PC-9 (cell line): Measurements from ENCODE around the gene E2F6. TPM values are rescaled to one million over a fixed set of nuclear protein-coding genes. Genes with fewer than 3 reads are reported as not detected.

Experiments used
- BruUV-seq: library from RNA; stranded (reverse); fragments of 400-500 nt; replicated peaks from 2 replicates; lab custom pipeline; 2021; lab: Mats Ljungman, UMichigan
- CTCF ChIA-PET: fragments of 300-600 bp; sonication (Branson Sonifier 250); formaldehyde crosslinking; loops from one replicate; lab custom pipeline; 2022; ENCODE audit warnings: antibody characterized with exemption; lab: Charles Lee
- POLR2A ChIA-PET: fragments of 300-600 bp; sonication (Branson Sonifier 250); formaldehyde crosslinking; loops from one replicate; lab custom pipeline; 2022; ENCODE audit warnings: antibody characterized with exemption; ENCODE audit not compliant: unreplicated experiment; lab: Charles Lee
- DNase-seq, 2 experiments: peaks; one replicate each; pipeline versions ENCODE4 v3.0.0 to v3.0.0-alpha.2; 2015 to 2022; ENCODE audit warnings: mixed read lengths in 1 of 2
- H2AFZ ChIP-seq: fragments of 200-600 bp; sonication (generic); 2 replicates; pipeline ENCODE4 v1.8.1; 2017; ENCODE audit warnings: antibody characterized with exemption
- H3F3A ChIP-seq: fragments of 200-600 bp; sonication (generic); 2 replicates; pipeline ENCODE4 v1.8.1; 2017; ENCODE audit warnings: antibody characterized with exemption, mild to moderate bottlenecking, low read depth; ENCODE audit not compliant: insufficient read depth
- H3K27ac ChIP-seq: fragments of 200-600 bp; sonication (generic); 2 replicates; pipeline ENCODE4 v1.6.1; 2016; ENCODE audit warnings: mixed run types
- H3K27me3 ChIP-seq: fragments of 200-600 bp; sonication (generic); 2 replicates; pipeline ENCODE4 v1.6.1; 2016; ENCODE audit warnings: low read depth, mixed run types; ENCODE audit not compliant: insufficient read depth
- H3K36me3 ChIP-seq: fragments of 200-600 bp; sonication (generic); 2 replicates; pipeline ENCODE4 v1.6.1; 2016; ENCODE audit warnings: low read depth, mixed run types
- H3K4me1 ChIP-seq: fragments of 200-600 bp; sonication (generic); replicated peaks from 2 replicates; pipeline ENCODE4 v1.6.1; 2016; ENCODE audit warnings: mixed run types; ENCODE audit not compliant: insufficient read depth
- H3K4me2 ChIP-seq: fragments of 200-600 bp; sonication (generic); 2 replicates; pipeline ENCODE4 v1.6.1; 2017; ENCODE audit warnings: mixed run types
- H3K4me3 ChIP-seq: fragments of 200-600 bp; sonication (generic); 2 replicates; pipeline ENCODE4 v1.6.1; 2016; ENCODE audit warnings: mixed run types
- H3K79me2 ChIP-seq: fragments of 200-600 bp; sonication (generic); 2 replicates; pipeline ENCODE4 v1.6.1; 2017; ENCODE audit warnings: low read depth, mixed run types
- H3K9me2 ChIP-seq: fragments of 200-600 bp; sonication (generic); 2 replicates; pipeline ENCODE4 v1.8.1; 2017; ENCODE audit warnings: mild to moderate bottlenecking; ENCODE audit not compliant: insufficient read depth
- H3K9me3 ChIP-seq: fragments of 200-600 bp; sonication (generic); 2 replicates; pipeline ENCODE4 v1.8.1; 2016; ENCODE audit warnings: low read depth; ENCODE audit not compliant: insufficient read depth
- H4K20me1 ChIP-seq: fragments of 200-600 bp; sonication (generic); 2 replicates; pipeline ENCODE4 v1.8.1; 2017; ENCODE audit not compliant: insufficient read depth
- EZH2 ChIP-seq: fragments of 200-600 bp; sonication (generic); IDR thresholded peaks from 2 replicates; pipeline ENCODE4 v1.8.0; 2017; ENCODE audit warnings: antibody characterized with exemption, low read depth
- intact Hi-C: fragments of 100-400 bp; cut with micrococcal nuclease; formaldehyde crosslinking; loops from one replicate; pipeline ENCODE4 v1.10.0; 2022; ENCODE audit not compliant: unreplicated experiment
- total RNA-seq: library from RNA; stranded (reverse); gene quantifications from 2 replicates; pipeline ENCODE4 v1.2.3, GENCODE V29; 2021
- TF ChIP-seq, protein P1 (sequence below): fragments of 200-600 bp; sonication (generic); conservative IDR thresholded peaks from 2 replicates; pipeline ENCODE4 v1.6.1; 2017; ENCODE audit warnings: mixed run types, antibody characterized with exemption, mild to moderate bottlenecking, moderate library complexity

Gene E2F6
- total RNA-seq, 1 experiment from 2014 or later, result 15.2 TPM

DNA sequence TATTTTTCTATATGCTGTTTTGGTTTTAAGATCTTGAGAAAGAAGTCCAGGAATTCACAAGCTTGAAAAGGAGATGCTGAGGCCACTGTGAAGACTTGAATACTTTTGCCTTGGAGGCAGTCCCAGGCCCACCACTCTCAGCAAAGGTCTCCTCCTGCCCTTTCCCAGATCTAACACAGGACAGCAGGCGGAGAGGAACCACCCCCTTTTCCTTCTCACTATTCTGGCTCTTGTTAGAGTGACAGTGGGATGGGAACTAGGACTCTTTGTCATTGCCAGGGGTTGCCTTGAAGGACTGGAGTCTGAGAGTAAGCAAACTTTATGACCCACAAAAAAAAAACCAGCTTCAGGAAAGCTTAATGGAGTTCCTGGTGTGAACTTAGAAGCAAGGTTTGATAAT is 54.7 kb downstream of the E2F6 start:
- peaks cover 7% of the 10 kb centered on the region; the same call in 1 of the 2 replicates for H3F3A ChIP-seq
- H4K20me1 ChIP-seq, result no peaks in the 10 kb centered on the region
- H3K27ac ChIP-seq, result no peak overlapping the region
- H3K4me2 ChIP-seq, result no peak overlapping the region
- no peaks in the 10 kb centered on the region for H3K79me2 ChIP-seq
- DNase-seq, result no peak
- no peak overlapping the region for H3K4me3 ChIP-seq
- H3K4me1 ChIP-seq, result no peaks in the 10 kb centered on the region
- no peak for TF ChIP-seq EZH2
- TF ChIP-seq, protein P1, sequence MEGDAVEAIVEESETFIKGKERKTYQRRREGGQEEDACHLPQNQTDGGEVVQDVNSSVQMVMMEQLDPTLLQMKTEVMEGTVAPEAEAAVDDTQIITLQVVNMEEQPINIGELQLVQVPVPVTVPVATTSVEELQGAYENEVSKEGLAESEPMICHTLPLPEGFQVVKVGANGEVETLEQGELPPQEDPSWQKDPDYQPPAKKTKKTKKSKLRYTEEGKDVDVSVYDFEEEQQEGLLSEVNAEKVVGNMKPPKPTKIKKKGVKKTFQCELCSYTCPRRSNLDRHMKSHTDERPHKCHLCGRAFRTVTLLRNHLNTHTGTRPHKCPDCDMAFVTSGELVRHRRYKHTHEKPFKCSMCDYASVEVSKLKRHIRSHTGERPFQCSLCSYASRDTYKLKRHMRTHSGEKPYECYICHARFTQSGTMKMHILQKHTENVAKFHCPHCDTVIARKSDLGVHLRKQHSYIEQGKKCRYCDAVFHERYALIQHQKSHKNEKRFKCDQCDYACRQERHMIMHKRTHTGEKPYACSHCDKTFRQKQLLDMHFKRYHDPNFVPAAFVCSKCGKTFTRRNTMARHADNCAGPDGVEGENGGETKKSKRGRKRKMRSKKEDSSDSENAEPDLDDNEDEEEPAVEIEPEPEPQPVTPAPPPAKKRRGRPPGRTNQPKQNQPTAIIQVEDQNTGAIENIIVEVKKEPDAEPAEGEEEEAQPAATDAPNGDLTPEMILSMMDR, result no peak
- no peaks in the 10 kb centered on the region for H3K36me3 ChIP-seq
- BruUV-seq, result no TSS peak
- no peaks in the 10 kb centered on the region for H3K27me3 ChIP-seq
- CTCF ChIA-PET, result interaction anchor here (0.6 to 1.9 kb wide), 5 partner anchors 37 to 278 kb away, joined by 3 to 7 read pairs (median 5); a partner anchor contains a TSS
- H3K9me3 ChIP-seq, result no peaks in the 10 kb centered on the region
- no peak overlapping the region for H2AFZ ChIP-seq
- intact Hi-C loops, result no loop called here
- H3K9me2 ChIP-seq, result no peaks in the 10 kb centered on the region
- POLR2A ChIA-PET, result no interaction called here

DNA sequence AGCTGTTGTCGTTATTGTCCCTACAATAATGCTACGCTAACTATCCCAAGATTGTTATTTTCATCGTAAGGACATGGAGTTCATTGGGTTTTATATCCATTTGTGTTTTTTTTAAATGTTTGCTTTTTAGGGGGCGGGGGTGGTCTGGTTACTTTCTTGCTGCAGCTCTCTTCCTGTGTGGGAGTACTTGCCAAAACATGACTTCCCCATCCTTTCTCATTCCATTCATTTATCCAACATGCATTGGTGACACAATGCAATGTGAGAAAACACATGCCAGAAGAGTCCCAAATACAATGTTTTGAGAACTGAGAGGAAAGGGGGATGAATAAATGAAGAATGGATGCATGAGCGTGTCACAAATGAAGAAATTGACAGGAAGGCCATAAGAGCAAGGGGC is 55.9 kb downstream of the E2F6 start:
- intact Hi-C loops, result no loop called here
- Histone ChIP-seq H3K27me3 (no peaks in the 10 kb centered on the region), H3K27ac (no peak overlapping the region), H3K4me2 (no peak overlapping the region), H3K4me3 (no peak overlapping the region), H2AFZ (no peak overlapping the region), H3K4me1 (no peaks in the 10 kb centered on the region), H4K20me1 (no peaks in the 10 kb centered on the region), H3K79me2 (no peaks in the 10 kb centered on the region), H3K9me2 (no peaks in the 10 kb centered on the region), H3K36me3 (no peaks in the 10 kb centered on the region), H3K9me3 (no peaks in the 10 kb centered on the region), H3F3A (peaks cover 7% of the 10 kb centered on the region; the same call in 1 of the 2 replicates)
- TF ChIP-seq EZH2, result no peak
- TF ChIP-seq, protein P1, result no peak
- BruUV-seq, result no TSS peak
- no peak for DNase-seq
- ChIA-PET CTCF (no interaction called here), POLR2A (no interaction called here)

DNA sequence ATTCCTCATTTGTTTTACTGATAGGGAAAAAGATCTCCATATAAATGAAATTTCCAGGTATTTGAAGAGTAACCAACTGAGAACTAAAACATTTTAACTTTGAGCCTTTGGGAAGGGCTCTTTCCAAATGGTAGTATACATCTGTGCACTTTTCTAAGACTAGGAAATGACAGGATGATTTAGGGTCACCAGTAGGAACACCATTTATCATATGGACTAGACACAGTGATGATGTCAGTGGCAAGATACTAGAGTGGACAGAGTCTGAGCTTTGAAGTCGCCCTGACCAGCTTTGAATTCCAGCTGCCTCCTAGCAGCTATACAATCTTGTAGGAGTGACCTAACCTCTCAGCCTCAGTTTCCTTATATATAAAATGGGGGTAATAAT is 56.4 kb downstream of the E2F6 start:
- H3K36me3 ChIP-seq, result no peaks in the 10 kb centered on the region
- H3F3A ChIP-seq, result peaks cover 7% of the 10 kb centered on the region; the same call in 1 of the 2 replicates
- CTCF ChIA-PET, result no interaction called here
- no peaks in the 10 kb centered on the region for H3K9me3 ChIP-seq
- H3K27me3 ChIP-seq, result no peaks in the 10 kb centered on the region
- intact Hi-C loops, result no loop called here
- H3K9me2 ChIP-seq, result no peaks in the 10 kb centered on the region
- no TSS peak for BruUV-seq
- H3K4me2 ChIP-seq, result no peak overlapping the region
- H4K20me1 ChIP-seq, result no peaks in the 10 kb centered on the region
- POLR2A ChIA-PET, result no interaction called here
- H2AFZ ChIP-seq, result no peak overlapping the region
- H3K79me2 ChIP-seq, result no peaks in the 10 kb centered on the region
- H3K4me3 ChIP-seq, result no peak overlapping the region
- DNase-seq, result no peak
- TF ChIP-seq, protein P1, result no peak
- no peak for TF ChIP-seq EZH2
- H3K4me1 ChIP-seq, result no peaks in the 10 kb centered on the region
- H3K27ac ChIP-seq, result no peak overlapping the region
